ENCODE data around the gene RAX2. TPM values are rescaled to one million over a fixed set of nuclear protein-coding genes. Genes with fewer than 3 reads are reported as not detected.

Gene RAX2
- total RNA-seq, 1 experiment from 2014 or later, result not detected

GRCh38 chr19:3753631-3754410 lies 18.2 kb downstream of the RAX2 start:
- H3K36me3 ChIP-seq (ENCODE audit: low read depth), result no peaks in the 10 kb centered on the region
- no peaks in the 10 kb centered on the region for H3K4me1 ChIP-seq (replicated peaks; ENCODE audit: insufficient read depth)
- intact Hi-C loops (cut with micrococcal nuclease; ENCODE audit: unreplicated experiment), result no loop called here
- no peaks in the 10 kb centered on the region for H3K79me2 ChIP-seq (ENCODE audit: low read depth)
- no peaks in the 10 kb centered on the region for H3F3A ChIP-seq (ENCODE audit: insufficient read depth, low read depth)
- no peak overlapping the region for H3K4me3 ChIP-seq
- no peak overlapping the region for H3K4me2 ChIP-seq
- ChIA-PET CTCF (no interaction called here), POLR2A (ENCODE audit: unreplicated experiment) (no interaction called here)
- H2AFZ ChIP-seq, result no peak overlapping the region
- H3K27ac ChIP-seq, result no peak overlapping the region
- DNase-seq, result no peak
- no peaks in the 10 kb centered on the region for H3K27me3 ChIP-seq (ENCODE audit: insufficient read depth, low read depth)
- TF ChIP-seq CTCF (conservative IDR thresholded peaks at IDR 0.05) (no peak), EZH2 (IDR thresholded peaks at IDR 0.05; ENCODE audit: low read depth) (no peak)
- H4K20me1 ChIP-seq (ENCODE audit: insufficient read depth), result no peaks in the 10 kb centered on the region
- BruUV-seq (replicated peaks), result no TSS peak
- no peaks in the 10 kb centered on the region for H3K9me3 ChIP-seq (ENCODE audit: insufficient read depth, low read depth)
- no peaks in the 10 kb centered on the region for H3K9me2 ChIP-seq (ENCODE audit: insufficient read depth)

GRCh38 chr19:3752492-3752891 lies 19.5 kb downstream of the RAX2 start:
- no peaks in the 10 kb centered on the region for H3K9me3 ChIP-seq (ENCODE audit: insufficient read depth, low read depth)
- no TSS peak for BruUV-seq (replicated peaks)
- no peak for DNase-seq
- ChIA-PET POLR2A (ENCODE audit: unreplicated experiment) (no interaction called here), CTCF (no interaction called here)
- TF ChIP-seq CTCF (conservative IDR thresholded peaks at IDR 0.05), result no peak
- H3K27me3 ChIP-seq (ENCODE audit: insufficient read depth, low read depth), result no peaks in the 10 kb centered on the region
- no peaks in the 10 kb centered on the region for H3F3A ChIP-seq (ENCODE audit: insufficient read depth, low read depth)
- intact Hi-C loops (cut with micrococcal nuclease; ENCODE audit: unreplicated experiment), result no loop called here
- H4K20me1 ChIP-seq (ENCODE audit: insufficient read depth), result no peaks in the 10 kb centered on the region
- no peaks in the 10 kb centered on the region for H3K79me2 ChIP-seq (ENCODE audit: low read depth)
- no peaks in the 10 kb centered on the region for H3K4me1 ChIP-seq (replicated peaks; ENCODE audit: insufficient read depth)
- no peak overlapping the region for H3K4me3 ChIP-seq
- no peaks in the 10 kb centered on the region for H3K9me2 ChIP-seq (ENCODE audit: insufficient read depth)
- no peak overlapping the region for H3K4me2 ChIP-seq
- H3K27ac ChIP-seq, result no peak overlapping the region
- H2AFZ ChIP-seq, result no peak overlapping the region
- H3K36me3 ChIP-seq (ENCODE audit: low read depth), result no peaks in the 10 kb centered on the region

- H3K36me3 ChIP-seq (ENCODE audit: low read depth), result no peaks in the 10 kb centered on the region
- H3K9me2 ChIP-seq (ENCODE audit: insufficient read depth), result no peaks in the 10 kb centered on the region
- H3K9me3 ChIP-seq (ENCODE audit: insufficient read depth, low read depth), result no peaks in the 10 kb centered on the region
- DNase-seq, result no peak
- ChIA-PET CTCF (no interaction called here), POLR2A (ENCODE audit: unreplicated experiment) (no interaction called here)
- TF ChIP-seq CTCF (conservative IDR thresholded peaks at IDR 0.05) (no peak), EZH2 (IDR thresholded peaks at IDR 0.05; ENCODE audit: low read depth) (no peak)
- intact Hi-C loops (cut with micrococcal nuclease; ENCODE audit: unreplicated experiment), result no loop called here
- BruUV-seq (replicated peaks), result no TSS peak
- no peaks in the 10 kb centered on the region for H3K4me1 ChIP-seq (replicated peaks; ENCODE audit: insufficient read depth)
- no peak overlapping the region for H3K4me3 ChIP-seq
- no peaks in the 10 kb centered on the region for H3K27me3 ChIP-seq (ENCODE audit: insufficient read depth, low read depth)
- H3K27ac ChIP-seq, result no peak overlapping the region
- no peaks in the 10 kb centered on the region for H4K20me1 ChIP-seq (ENCODE audit: insufficient read depth)
- H3F3A ChIP-seq (ENCODE audit: insufficient read depth, low read depth), result no peaks in the 10 kb centered on the region
- H3K4me2 ChIP-seq, result no peak overlapping the region
- H3K79me2 ChIP-seq (ENCODE audit: low read depth), result no peaks in the 10 kb centered on the region
- no peak overlapping the region for H2AFZ ChIP-seq
Measured at GRCh38 chr19:3751236-3751635, 20.8 kb downstream of the RAX2 start.
